Neuronal stem cell (in vitro differentiated cells): ENCODE results near the gene EIF2D.

Experiments used
- DNase-seq: peaks from one replicate; pipeline ENCODE4 v3.0.0-alpha.2; 2013; ENCODE audit warnings: low spot score
- H2AFZ ChIP-seq: one replicate; pipeline ENCODE4 v1.6.1; 2013; ENCODE audit warnings: mild to moderate bottlenecking, low read length, inconsistent platforms
- H2AK5ac ChIP-seq: 2 replicates; pipeline ENCODE4 v1.6.1; 2013; ENCODE audit warnings: low read depth, mild to moderate bottlenecking, inconsistent platforms, low read length, moderate library complexity, mixed read lengths
- H2BK120ac ChIP-seq: 2 replicates; pipeline ENCODE4 v1.6.1; 2013; ENCODE audit warnings: low read depth, mild to moderate bottlenecking, inconsistent platforms, low read length, moderate library complexity, mixed read lengths
- H2BK12ac ChIP-seq: one replicate; pipeline ENCODE4 v1.6.1; 2013; ENCODE audit warnings: low read length, inconsistent platforms
- H2BK15ac ChIP-seq: 2 replicates; pipeline ENCODE4 v1.6.1; 2013; ENCODE audit warnings: mild to moderate bottlenecking, low read length, inconsistent platforms, mixed read lengths
- H2BK5ac ChIP-seq: one replicate; pipeline ENCODE4 v1.6.1; 2013; ENCODE audit warnings: inconsistent platforms, mild to moderate bottlenecking, low read length, moderate library complexity
- H3K14ac ChIP-seq: one replicate; pipeline ENCODE4 v1.6.1; 2013; ENCODE audit warnings: low read length, inconsistent platforms
- H3K18ac ChIP-seq: 2 replicates; pipeline ENCODE4 v1.6.1; 2013; ENCODE audit warnings: low read length, inconsistent platforms
- H3K23ac ChIP-seq: 2 replicates; pipeline ENCODE4 v1.6.1; 2013; ENCODE audit warnings: low read depth, mild to moderate bottlenecking, mixed read lengths, low read length, inconsistent platforms; ENCODE audit not compliant: poor library complexity
- H3K27ac ChIP-seq: replicated peaks from 3 replicates; pipeline ENCODE4 v1.5.1; 2013; ENCODE audit warnings: low read length, inconsistent platforms
- H3K27me3 ChIP-seq, 3 experiments: 2 replicates each; pipeline ENCODE4 v1.6.1; 2013; ENCODE audit warnings: low read length in 3 of 3, mild to moderate bottlenecking in 2 of 3, inconsistent platforms in 1 of 3, low read depth in 1 of 3, mixed read lengths in 1 of 3, moderate library complexity in 1 of 3; ENCODE audit not compliant: control insufficient read depth in 3 of 3, insufficient read depth in 3 of 3
- H3K36me3 ChIP-seq, 2 donors: replicated peaks in 1 of 2; 2 replicates each; pipeline ENCODE4 v1.6.1; 2013; ENCODE audit warnings: low read length in 2 of 2; ENCODE audit not compliant: control insufficient read depth in 2 of 2, insufficient read depth in 2 of 2
- H3K4ac ChIP-seq: 2 replicates; pipeline ENCODE4 v1.6.1; 2013; ENCODE audit warnings: inconsistent platforms, mild to moderate bottlenecking, low read length, moderate library complexity
- H3K4me1 ChIP-seq, 2 donors: 1 replicate in 1 of 2; 2 replicates in 1 of 2; pipeline ENCODE4 v1.6.1; 2013; ENCODE audit warnings: low read length in 2 of 2, low read depth in 1 of 2; ENCODE audit not compliant: control insufficient read depth in 2 of 2, insufficient read depth in 1 of 2
- H3K4me2 ChIP-seq: one replicate; pipeline ENCODE4 v1.6.1; 2013; ENCODE audit warnings: mild to moderate bottlenecking, low read length, inconsistent platforms; ENCODE audit not compliant: insufficient read depth, poor library complexity, severe bottlenecking
- H3K4me3 ChIP-seq, 2 donors: 2 replicates each; pipeline ENCODE4 v1.5.1; 2013; ENCODE audit warnings: low read length in 2 of 2, mild to moderate bottlenecking in 2 of 2, inconsistent platforms in 1 of 2, moderate library complexity in 1 of 2
- H3K79me1 ChIP-seq: one replicate; pipeline ENCODE4 v1.6.1; 2013; ENCODE audit warnings: low read depth, mild to moderate bottlenecking, inconsistent platforms, low read length, moderate library complexity
- H3K9ac ChIP-seq: one replicate; pipeline ENCODE4 v1.6.1; 2013; ENCODE audit warnings: mild to moderate bottlenecking, low read depth, low read length, inconsistent platforms; ENCODE audit not compliant: poor library complexity
- H3K9me3 ChIP-seq, 2 donors: replicated peaks in 1 of 2; 2 replicates each; pipeline versions ENCODE3 to v1.6.1; 2013; ENCODE audit warnings: low read length in 2 of 2, mild to moderate bottlenecking in 2 of 2, inconsistent platforms in 1 of 2, low read depth in 1 of 2, mixed read lengths in 1 of 2, moderate library complexity in 1 of 2; ENCODE audit not compliant: control insufficient read depth in 2 of 2, insufficient read depth in 1 of 2
- H4K8ac ChIP-seq: one replicate; pipeline ENCODE4 v1.6.1; 2013; ENCODE audit warnings: low read depth, mild to moderate bottlenecking, inconsistent platforms, low read length, moderate library complexity
- H4K91ac ChIP-seq: one replicate; pipeline ENCODE4 v1.6.1; 2013; ENCODE audit warnings: low read length, low read depth, mild to moderate bottlenecking, inconsistent platforms; ENCODE audit not compliant: poor library complexity
- WGBS, 2 donors: extraction: QIAGEN DNeasy Blood & Tissue Kit; methylation state at CpG; one replicate each; pipeline ENCODE4 v1.1.7; 2013; ENCODE audit warnings: missing lambda C conversion rate in 2 of 2, mixed read lengths in 1 of 2; ENCODE audit not compliant: insufficient read length in 2 of 2, insufficient replicate concordance in 1 of 2; ENCODE audit errors: extremely low coverage in 2 of 2; 5-methylcytosine and 5-hydroxymethylcytosine counted together

EIF2D gene

GRCh38 chr1:206608108-206608698 is 4.1 kb downstream of the EIF2D start:
- Histone ChIP-seq H3K4me3 (no peak overlapping the region), H4K8ac (no peak overlapping the region), H2AK5ac (no peak overlapping the region), H3K23ac (no peak overlapping the region), H3K4me1 (peaks cover 0 to 3% of the 10 kb centered on the region in 2 donors), H4K91ac (no peak overlapping the region), H3K27ac (no peak overlapping the region), H2BK5ac (no peak overlapping the region), H3K14ac (no peak overlapping the region), H3K27me3 (no peaks in the 10 kb centered on the region), H2BK15ac (no peak overlapping the region), H3K9ac (no peak overlapping the region), H3K36me3 (peaks cover 4 to 44% of the 10 kb centered on the region in 2 donors), H3K4me2 (no peak overlapping the region), H3K9me3 (no peaks in the 10 kb centered on the region), H3K79me1 (no peaks in the 10 kb centered on the region), H3K4ac (no peak overlapping the region), H3K18ac (no peak overlapping the region), H2BK120ac (no peak overlapping the region), H2BK12ac (no peak overlapping the region), H2AFZ (no peak overlapping the region)
- WGBS, 2 donors: 100% methylated on average over 2 of the region's 7 CpGs; no CpG with 5 or more reads in 1 of the 2 donors
- DNase-seq: peak; percentile 20

DNA sequence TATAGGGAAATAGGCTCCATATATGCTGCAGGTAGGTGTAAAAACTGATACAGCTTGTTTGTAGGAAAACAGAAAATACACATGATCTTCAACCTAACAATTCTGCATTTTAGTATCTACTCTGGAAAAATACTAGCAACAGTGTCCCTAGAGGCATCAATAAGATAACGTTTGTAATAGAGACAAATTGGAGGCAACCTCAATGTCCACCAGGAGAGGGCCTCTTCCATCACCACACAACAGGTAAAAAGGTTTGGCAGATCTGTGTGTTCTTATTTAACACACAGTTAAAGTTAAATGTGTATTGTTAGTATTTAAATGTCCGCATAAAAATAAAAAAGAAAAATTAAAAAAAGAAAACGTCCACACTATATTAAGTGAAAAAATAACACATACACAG is 5.4 kb downstream of the EIF2D start:
- Histone ChIP-seq H3K27ac (no peak overlapping the region), H3K18ac (no peak overlapping the region), H4K8ac (no peak overlapping the region), H3K4me2 (no peak overlapping the region), H3K4me3 (no peak overlapping the region), H4K91ac (no peak overlapping the region), H3K27me3 (no peaks in the 10 kb centered on the region), H3K23ac (no peak overlapping the region), H3K14ac (no peak overlapping the region), H3K79me1 (no peaks in the 10 kb centered on the region), H2BK5ac (no peak overlapping the region), H2BK12ac (no peak overlapping the region), H2AK5ac (no peak overlapping the region), H3K4me1 (peaks cover 0 to 3% of the 10 kb centered on the region in 2 donors), H3K36me3 (peaks cover 11 to 55% of the 10 kb centered on the region in 2 donors), H3K9me3 (no peaks in the 10 kb centered on the region), H2BK120ac (no peak overlapping the region), H3K9ac (no peak overlapping the region), H3K4ac (no peak overlapping the region), H2AFZ (no peak overlapping the region), H2BK15ac (no peak overlapping the region)
- WGBS, 2 donors: no CpG with 5 or more reads among the region's 3 CpGs
- no peak for DNase-seq

DNA sequence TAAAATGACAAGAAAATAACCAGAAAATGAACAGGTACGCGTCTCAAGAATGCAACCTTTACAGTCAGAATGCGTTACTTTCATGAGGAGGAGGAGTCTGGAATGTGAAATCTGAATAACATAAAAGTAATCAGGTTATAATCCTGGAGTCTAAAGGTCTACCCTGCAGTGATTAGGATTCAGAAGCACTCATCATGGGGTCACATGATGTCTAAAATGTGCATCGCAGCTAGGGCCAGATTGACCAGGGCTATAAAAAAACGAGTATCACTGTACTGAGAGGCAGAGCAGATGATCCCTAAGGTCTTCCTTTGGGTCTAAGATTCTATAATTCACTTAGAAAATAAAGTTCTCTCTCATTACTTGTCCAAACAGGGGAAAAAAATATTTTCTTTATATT is 7.4 kb downstream of the EIF2D start:
- DNase-seq: no peak
- Histone ChIP-seq H2AK5ac (no peak overlapping the region), H3K36me3 (peaks cover 11 to 65% of the 10 kb centered on the region in 2 donors), H2BK12ac (no peak overlapping the region), H3K9ac (no peak overlapping the region), H2BK120ac (no peak overlapping the region), H2BK5ac (no peak overlapping the region), H3K4me2 (no peak overlapping the region), H2BK15ac (no peak overlapping the region), H3K9me3 (no peaks in the 10 kb centered on the region), H4K91ac (no peak overlapping the region), H3K4ac (no peak overlapping the region), H3K4me1 (no peaks in the 10 kb centered on the region), H3K14ac (no peak overlapping the region), H3K4me3 (no peak overlapping the region), H3K27ac (no peak overlapping the region), H3K27me3 (no peaks in the 10 kb centered on the region), H2AFZ (no peak overlapping the region), H4K8ac (no peak overlapping the region), H3K79me1 (no peaks in the 10 kb centered on the region), H3K18ac (no peak overlapping the region), H3K23ac (no peak overlapping the region)
- WGBS, 2 donors: no CpG with 5 or more reads among the region's 5 CpGs

DNA sequence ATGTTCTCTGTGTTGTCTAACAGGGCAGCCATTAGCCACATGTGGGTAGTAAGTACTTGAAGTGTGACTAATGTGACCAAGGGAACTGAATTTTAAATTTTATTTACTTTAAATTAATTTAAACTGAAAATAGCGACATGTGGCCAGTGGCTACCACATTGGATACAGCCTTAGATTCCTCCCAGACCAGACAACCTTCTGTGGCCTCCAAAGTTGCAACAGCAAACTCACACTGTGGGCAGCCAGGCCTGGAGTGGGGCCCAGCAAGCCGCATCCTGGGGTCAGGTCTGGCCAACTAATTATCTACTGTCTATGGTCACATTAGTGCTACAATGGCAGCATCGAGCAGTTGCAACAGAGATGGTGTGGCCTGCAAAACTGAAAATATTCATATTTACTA is 11.7 kb downstream of the EIF2D start:
- no peak overlapping the region for H2BK15ac ChIP-seq
- H3K36me3 ChIP-seq: peaks cover 22 to 78% of the 10 kb centered on the region in 2 donors

More for the DNA sequence above, 11.7 kb downstream of the EIF2D start:
- Histone ChIP-seq H3K4ac (no peak overlapping the region), H3K23ac (no peak overlapping the region), H2BK5ac (no peak overlapping the region), H3K14ac (no peak overlapping the region), H3K27ac (no peak overlapping the region), H3K9me3 (no peaks in the 10 kb centered on the region), H3K4me1 (no peaks in the 10 kb centered on the region), H3K4me3 (no peak overlapping the region), H2BK120ac (no peak overlapping the region), H3K18ac (no peak overlapping the region), H4K91ac (no peak overlapping the region), H2AFZ (no peak overlapping the region), H2BK12ac (no peak overlapping the region), H3K27me3 (no peaks in the 10 kb centered on the region), H3K9ac (peak overlapping the region; percentile 32), H2AK5ac (no peak overlapping the region), H3K79me1 (no peaks in the 10 kb centered on the region), H3K4me2 (no peak overlapping the region), H4K8ac (no peak overlapping the region)
- DNase-seq: no peak
- no CpG with 5 or more reads among the region's 3 CpGs for WGBS, 2 donors
